CD4-positive, alpha-beta T cell treated with Interleukin-12 subunit alpha and Interleukin-12 subunit beta, for 1 hour (primary cell): ENCODE measurements around the gene FGF21.
"Not testable (repeated sequence)": the region's sequence is repeated elsewhere in the genome, so short reads cannot be mapped to it uniquely, and the experiment has no call there.

Experiments
- DNase-seq: peaks from one replicate; pipeline ENCODE4 v3.0.0-alpha.2; 2020

FGF21 gene

DNA sequence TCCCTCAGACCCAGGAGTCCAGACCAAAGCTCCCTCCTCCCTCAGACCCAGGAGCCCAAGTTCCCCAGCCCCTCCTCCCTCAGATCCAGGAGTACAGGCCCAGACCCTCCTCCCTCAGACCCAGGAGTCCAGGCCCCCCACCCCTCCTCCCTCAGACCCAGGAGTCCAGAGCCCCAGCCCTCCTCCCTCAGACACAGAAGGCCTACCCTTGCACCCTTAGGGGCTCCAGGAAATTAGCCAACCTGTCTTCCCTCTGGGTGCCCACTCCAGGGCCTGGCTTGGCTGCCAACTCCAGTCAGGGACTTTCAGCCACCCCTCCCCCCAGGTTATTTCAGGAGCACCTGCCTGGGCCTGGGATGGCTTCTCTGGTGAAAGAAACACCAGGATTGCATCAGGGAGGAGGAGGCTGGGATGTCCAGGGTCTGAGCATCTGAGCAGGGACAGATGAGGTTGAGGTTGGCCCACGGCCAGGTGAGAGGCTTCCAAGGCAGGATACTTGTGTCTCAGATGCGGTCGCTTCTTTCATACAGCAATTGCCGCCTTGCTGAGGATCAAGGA, at the start of gene FGF21:
FGF21 (plus strand) TSS at position 441 of the 558 bp plus-strand sequence. CDS start 713 bp downstream, outside the sequence.
- DNase-seq, result no peak

DNA sequence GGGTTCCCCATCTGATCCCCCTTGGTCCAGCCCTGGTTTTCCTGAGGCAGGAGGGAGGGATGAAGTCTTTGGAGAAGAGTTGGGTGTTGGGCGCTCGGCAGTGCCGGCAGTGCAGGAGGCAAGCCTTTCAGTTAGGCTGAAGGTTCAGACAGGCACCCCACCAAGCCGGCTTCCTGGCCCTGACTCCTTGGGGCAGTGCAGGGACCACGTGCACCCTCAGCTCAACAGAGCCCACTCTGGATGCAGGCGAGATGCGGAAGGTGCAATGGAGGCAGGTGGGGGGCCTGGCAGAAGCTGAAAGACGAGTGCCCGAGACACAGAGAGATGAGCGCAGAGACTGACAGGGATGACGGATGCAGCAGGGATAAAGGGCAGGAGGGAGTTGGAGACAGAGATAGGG, 46.9 kb upstream of the FGF21 start:
- DNase-seq, result no peak

DNA sequence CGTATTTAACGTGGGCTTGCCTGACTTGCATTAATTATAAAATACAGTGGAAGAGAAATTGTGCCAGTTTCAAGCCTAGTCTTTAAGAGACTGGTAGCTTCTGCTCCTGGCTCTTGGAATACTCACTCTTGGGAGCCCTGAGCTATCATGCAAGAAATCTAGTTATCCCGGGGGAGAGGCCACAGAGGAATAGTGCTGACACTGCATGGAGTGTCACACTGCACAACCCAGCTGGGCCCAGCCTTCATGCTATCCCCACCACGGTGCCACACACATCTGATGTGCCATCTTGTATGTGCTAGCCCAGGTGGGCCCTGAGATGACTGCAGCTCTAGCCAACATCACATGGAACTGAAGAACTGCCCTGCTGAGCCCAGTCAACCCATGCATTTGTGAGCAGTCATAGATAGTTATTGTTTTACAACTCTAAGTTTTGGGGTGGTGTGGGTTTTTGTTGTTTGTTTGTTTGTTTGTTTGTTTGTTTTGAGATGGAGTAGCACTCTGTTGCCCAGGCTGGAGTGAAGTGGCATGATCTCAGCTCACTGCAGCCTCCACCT, 44.1 kb upstream of the FGF21 start:
- no peak for DNase-seq

GRCh38 chr19:48713041-48713863, 42.1 kb upstream of the FGF21 start:
- no peak for DNase-seq

DNA sequence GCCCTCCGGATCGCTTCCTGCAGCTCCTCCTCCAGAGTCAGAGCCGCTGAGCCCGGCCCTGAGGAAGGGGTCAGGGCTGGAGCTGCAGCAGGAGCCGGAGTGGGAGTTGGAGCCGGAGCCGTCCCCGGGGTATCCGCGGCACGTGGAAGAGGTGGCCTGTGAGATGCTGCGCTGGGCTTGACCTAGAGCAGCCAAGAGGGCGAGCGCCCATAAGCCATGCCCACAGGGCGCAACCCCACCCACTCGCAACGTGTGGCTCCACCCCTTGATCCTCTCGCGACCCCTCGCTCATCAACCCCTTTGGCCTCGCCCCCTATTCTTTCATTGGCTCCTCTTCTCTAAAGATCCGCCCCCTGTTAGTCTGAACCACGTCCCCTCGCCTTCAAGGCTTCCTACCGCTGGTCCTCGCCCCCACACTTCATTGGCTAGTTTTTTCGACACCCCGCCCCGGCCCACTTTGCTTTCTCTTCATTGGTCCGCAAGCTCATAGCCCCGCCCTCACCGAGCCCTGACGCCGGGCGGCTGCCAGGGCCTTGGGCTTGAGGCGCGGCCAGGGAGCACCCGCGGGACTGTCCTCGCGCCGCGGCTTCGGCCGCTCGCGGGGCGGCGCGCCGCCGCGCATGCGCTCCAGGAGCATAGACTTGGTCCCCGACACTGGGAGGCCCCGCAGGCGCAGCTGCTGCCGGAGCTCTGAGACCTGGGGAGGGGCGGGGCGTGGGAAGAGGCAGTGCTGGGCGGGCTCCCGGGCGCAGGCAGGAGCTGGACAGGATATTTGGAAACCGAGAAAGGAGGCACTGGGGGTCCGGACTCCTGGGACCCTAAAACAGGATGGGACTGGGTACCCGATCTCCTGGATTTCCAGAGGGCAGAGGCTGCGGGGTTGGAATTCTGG, 41.2 kb upstream of the FGF21 start:
- DNase-seq, result peak; percentile 99

- DNase-seq, result no peak
Measured at GRCh38 chr19:48714759-48715675, 40.3 kb upstream of the FGF21 start.

GRCh38 chr19:48715681-48716171, 39.6 kb upstream of the FGF21 start:
- DNase-seq, result no peak

- DNase-seq, result no peak
Measured at GRCh38 chr19:48716562-48717291, 38.6 kb upstream of the FGF21 start.

DNA sequence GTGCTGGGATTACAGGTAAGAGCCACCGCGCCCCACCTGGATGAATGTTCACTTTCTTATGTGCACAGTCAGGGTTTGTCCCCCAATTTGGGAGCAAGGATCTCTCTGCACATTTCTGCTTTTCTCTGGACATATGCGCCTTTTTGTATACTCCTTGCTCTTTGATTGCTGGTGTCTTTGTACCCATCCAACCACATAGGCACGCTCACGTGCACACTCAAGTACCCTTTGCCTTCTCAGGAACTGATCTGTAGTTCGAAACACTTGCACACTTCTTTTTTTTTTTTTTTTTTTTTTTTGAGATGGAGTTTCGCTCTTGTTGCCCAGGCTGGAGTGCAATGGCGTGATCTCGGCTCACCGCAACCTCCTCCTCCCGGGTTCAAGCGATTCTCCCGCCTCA, 37.2 kb upstream of the FGF21 start:
- not testable (repeated sequence) for DNase-seq

DNA sequence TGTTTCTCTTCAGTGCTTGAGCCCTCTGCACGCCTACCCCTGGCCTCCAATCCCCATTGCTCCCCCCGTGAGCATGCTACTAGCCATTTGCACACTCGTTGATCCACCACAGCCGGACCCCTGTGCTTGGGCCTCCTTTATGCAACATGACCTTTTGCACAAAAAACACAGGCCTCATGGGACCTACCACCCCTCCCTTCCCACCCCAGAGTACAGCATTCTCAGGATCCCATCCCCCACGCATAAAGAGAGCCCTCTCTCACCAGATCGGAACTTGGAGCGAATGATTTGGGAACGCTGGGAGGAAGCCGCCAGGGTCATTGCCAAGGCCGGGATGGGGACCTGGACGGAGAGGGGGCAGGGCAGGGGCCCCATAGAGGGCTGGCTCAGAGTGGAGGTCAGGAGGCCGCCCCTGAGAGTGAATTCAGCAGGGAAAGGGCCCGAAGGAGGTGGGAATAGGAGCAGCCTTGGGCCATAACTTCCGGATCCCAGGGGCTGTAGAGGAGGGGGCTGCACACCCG, 36.6 kb upstream of the FGF21 start:
- DNase-seq, result no peak

DNA sequence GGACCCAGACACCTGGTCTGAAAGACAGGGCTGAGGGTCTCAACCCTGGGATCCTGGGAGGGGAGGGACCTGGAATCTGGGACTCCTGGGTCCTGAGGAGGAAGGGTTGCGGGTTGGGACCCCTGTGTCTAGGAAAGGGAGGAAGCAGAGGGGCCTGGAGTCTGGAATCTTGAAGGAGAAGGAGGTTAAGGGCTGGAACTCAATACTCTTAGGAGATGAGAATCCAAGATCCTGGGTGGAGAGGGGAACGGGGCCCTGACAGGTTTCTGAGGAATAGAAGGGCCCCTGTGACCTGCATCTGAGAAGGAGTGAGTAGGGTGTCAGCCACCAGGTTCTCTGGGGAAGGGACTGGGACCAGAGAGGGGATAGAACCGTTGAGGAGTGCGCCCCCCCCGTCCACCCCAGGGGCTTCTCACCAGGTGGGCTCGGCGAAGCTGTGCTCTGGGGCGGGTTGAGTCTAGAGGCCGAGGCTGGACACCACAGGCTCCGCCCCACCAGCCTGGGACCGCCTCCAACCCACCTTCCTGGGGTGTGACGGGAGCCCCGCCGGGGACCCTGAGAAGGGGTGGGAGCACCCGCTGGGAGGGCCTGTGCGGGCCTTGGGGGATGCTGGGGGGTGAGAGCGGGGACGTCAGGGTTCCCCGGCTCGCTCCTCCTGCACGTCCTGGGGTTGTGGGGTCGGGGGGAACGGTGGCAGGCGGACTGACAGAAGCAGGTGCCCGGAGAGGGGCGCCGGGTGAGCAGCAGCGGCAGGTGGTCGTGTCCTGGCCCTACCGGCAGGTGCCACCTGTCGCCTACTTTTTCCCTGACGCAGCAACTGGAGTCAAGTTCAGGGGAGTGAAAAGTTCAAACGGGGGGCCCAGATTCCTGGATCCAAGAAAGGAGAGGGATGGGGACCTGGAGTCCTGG, 35.8 kb upstream of the FGF21 start, which contains the start of gene MAMSTR:
MAMSTR (minus strand) TSS at position 463 of the 909 bp plus-strand sequence. CDS start 694 bp downstream, outside the sequence.
- DNase-seq, result no peak

DNA sequence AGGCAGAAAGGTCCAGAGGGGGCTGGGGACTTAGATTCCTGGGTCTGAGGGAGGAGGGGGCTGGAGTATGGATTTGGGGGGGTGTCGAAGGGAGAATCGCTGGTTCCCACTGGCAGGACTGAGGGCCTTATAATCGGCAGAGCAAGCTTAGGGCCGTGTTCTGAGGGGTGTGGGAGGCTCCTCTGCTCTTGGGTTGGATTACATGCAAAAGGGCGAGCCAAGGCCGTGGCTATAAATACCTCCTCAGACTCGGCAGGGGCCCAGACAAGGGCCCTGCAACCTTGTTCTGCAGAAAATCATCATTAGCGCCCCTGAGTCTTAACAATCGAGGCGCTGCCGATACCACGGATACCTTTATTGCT, 35.1 kb upstream of the FGF21 start:
- DNase-seq, result no peak

GRCh38 chr19:48720613-48721296, 34.6 kb upstream of the FGF21 start:
- DNase-seq, result peak; percentile 94

DNA sequence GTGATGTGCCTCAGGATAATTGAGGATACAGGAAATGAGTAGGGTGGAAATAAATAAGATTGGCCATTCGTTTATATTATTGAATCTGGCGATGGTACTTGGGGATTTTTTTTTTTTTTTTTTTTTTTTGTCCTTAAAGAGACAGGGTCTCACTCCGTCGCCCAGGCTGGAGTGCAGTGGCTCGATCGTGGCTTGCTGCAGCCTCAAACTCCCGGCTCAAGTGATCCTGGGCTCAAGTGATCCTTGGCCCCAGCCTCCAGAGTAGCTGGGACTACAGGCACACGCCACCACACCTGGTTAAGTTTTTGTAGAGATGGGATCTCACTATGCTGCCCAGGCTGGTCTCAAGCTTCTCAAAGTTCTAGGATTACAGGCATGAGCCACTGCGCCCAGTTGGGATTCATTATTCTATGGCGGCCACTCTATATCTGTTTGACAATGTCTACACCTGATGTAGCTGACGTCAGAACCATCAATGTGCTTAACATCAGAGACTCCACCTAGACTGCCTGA, 33.1 kb upstream of the FGF21 start:
- DNase-seq, result no peak

DNA sequence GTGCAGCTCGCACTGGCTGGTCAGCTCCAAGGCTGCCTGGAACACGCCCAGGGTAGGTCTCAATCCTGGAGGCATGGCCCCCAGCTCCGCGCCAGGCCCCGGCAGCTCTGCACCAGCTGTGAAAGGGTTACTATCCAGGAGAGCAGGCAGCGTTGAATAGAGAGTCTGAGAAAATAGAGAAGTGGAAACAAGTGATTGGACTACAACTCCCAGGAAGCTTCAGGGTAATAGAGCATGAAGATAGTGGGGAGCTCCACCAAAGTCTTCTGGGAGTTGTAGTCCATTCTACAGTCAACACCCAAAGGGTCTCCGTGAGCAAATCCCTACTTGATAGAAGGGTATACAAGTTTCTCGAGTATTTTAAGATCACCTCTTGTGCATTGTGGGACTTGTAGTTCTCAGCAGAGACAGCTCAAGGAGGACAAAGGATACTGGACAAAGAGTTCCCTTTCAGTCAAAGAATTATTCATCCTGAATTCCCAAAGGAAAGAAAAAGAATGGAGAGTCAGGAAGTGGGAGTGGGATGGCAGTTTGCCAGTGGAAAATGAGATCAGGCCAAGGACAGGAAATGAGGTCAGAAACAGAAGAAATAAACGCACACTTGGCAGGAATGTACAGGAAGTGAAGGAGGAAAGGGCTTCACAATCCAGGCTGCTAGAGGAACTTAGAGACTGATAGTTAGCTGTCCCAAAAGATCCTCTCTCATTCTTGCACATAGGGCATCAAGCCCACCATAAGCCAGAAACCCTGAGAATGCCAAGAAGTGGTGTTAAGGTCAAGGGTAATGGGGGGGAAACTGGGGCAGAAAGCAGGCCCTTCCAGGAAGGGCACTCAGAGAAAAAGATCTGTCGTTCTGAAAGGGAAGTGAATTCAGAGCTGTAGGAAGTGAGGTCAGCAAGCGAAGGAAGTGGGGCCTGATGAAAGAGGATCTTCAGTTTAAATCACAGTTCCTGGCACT, 30.2 kb upstream of the FGF21 start:
- DNase-seq, result peak; percentile 72

DNA sequence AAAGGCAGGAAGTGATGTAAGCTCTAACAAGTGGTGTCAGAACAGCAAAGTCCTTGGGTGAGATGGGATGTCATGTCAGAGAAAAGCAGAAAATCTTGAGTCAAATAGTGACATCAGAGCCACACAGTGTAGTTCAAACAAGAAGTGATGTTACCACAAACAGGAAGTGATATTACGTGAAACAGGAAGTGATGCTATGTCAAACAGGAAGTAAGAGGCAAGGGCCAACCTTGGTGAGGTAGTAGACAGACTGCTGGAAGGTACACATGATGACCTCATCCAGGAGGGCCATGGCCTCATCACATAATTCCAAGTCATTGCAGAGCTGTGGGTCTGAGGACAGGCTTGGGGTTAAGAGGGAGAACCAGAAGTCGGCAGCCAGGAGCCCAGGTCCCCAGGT, 28.8 kb upstream of the FGF21 start:
- DNase-seq, result peak; percentile 68

GRCh38 chr19:48728911-48729664, 26.2 kb upstream of the FGF21 start:
- no peak for DNase-seq
